ENCODE measurements around the gene MYL12B. TPM values are rescaled to one million over a fixed set of nuclear protein-coding genes. Genes with fewer than 3 reads are reported as not detected.
A peak's percentile ranks its signal among the peaks of the same experiment; 100 is the strongest.

The MYL12B gene
- total RNA-seq, 1 donor from 2014 or later, result 187 TPM

DNA sequence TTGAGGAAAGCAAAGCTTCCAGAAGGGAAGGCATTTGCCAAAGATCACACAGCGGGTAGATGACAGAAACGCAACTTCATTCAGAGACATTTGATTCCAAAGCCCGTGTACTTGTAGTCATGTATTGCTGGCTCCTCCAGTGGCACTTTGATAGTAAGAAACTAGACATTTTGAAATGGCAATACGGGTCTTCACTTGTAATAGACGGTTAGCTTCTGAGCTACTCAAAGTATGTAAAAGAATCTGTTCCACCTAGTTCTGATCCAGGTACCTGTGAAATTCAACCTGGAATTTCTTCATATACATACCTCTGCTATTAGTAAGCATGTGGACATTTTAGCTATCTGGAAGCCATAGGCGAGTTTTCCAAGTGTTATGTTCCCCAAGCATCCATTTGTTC lies 40.4 kb upstream of the MYL12B start:
- H3K36me3 Mint-ChIP-seq (ENCODE audit: insufficient read depth), result peaks cover 3% of the 10 kb centered on the region
- no peak overlapping the region for H3K4me3 Mint-ChIP-seq (ENCODE audit: low read depth)
- H3K27ac Mint-ChIP-seq, result no peak overlapping the region
- no peaks in the 10 kb centered on the region for H3K27me3 Mint-ChIP-seq
- H3K4me1 Mint-ChIP-seq (ENCODE audit: low read depth), result peaks cover 38% of the 10 kb centered on the region
- H3K9me3 Mint-ChIP-seq (ENCODE audit: low read depth), result peaks cover 8% of the 10 kb centered on the region
- TF ChIP-seq, protein P1, sequence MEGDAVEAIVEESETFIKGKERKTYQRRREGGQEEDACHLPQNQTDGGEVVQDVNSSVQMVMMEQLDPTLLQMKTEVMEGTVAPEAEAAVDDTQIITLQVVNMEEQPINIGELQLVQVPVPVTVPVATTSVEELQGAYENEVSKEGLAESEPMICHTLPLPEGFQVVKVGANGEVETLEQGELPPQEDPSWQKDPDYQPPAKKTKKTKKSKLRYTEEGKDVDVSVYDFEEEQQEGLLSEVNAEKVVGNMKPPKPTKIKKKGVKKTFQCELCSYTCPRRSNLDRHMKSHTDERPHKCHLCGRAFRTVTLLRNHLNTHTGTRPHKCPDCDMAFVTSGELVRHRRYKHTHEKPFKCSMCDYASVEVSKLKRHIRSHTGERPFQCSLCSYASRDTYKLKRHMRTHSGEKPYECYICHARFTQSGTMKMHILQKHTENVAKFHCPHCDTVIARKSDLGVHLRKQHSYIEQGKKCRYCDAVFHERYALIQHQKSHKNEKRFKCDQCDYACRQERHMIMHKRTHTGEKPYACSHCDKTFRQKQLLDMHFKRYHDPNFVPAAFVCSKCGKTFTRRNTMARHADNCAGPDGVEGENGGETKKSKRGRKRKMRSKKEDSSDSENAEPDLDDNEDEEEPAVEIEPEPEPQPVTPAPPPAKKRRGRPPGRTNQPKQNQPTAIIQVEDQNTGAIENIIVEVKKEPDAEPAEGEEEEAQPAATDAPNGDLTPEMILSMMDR (IDR thresholded peaks at IDR 0.05; ENCODE audit: unreplicated experiment), result no peak
- no peak for DNase-seq (ENCODE audit: low spot score, unreplicated experiment)

DNA sequence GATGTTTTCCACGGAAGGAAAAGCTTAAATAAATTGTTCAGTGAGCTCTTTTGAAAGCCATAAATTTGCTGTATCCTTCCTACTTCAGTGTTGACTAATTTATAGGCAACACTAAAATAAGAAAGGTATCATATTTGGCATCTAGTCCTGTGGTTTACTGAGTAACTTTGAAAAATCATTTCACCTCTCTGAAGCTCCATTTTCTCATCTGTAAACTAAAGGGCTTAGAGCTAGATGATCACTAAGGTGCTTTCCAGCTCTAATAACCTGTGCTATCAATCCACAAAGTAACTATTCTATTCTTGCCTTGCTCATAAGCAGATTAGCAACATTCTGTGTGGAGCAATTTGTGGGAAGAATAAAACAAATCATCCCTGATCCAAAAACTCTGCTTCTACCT lies 38.6 kb upstream of the MYL12B start:
- no peak overlapping the region for H3K4me3 Mint-ChIP-seq (ENCODE audit: low read depth)
- no peaks in the 10 kb centered on the region for H3K36me3 Mint-ChIP-seq (ENCODE audit: insufficient read depth)
- no peaks in the 10 kb centered on the region for H3K9me3 Mint-ChIP-seq (ENCODE audit: low read depth)
- no peaks in the 10 kb centered on the region for H3K27me3 Mint-ChIP-seq
- H3K27ac Mint-ChIP-seq, result no peak overlapping the region
- TF ChIP-seq, protein P1 (IDR thresholded peaks at IDR 0.05; ENCODE audit: unreplicated experiment), result no peak
- H3K4me1 Mint-ChIP-seq (ENCODE audit: low read depth), result peaks cover 26% of the 10 kb centered on the region
- no peak for DNase-seq (ENCODE audit: low spot score, unreplicated experiment)

DNA sequence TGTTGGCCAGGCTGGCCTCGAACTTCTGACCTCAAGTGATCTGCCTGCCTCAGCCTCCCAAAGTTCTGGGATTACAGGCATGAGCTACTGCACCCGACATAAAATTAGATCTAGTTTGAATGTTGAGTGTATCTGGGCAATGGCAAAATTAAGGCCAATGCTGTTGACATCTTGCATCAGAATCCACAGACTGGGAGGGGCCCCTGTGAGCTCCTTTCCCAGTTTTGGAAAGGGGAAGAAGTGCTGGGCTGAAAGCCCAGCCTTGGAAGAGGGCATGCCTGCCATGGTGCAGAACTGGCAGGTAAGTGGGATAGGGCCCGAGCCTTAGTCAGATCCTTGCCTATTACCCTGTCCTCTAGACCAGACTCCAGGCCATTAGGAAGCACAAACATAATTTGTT lies 37.7 kb upstream of the MYL12B start:
- DNase-seq (ENCODE audit: low spot score, unreplicated experiment), result no peak
- no peaks in the 10 kb centered on the region for H3K27me3 Mint-ChIP-seq
- H3K27ac Mint-ChIP-seq, result no peak overlapping the region
- TF ChIP-seq, protein P1 (IDR thresholded peaks at IDR 0.05; ENCODE audit: unreplicated experiment), result no peak
- H3K4me1 Mint-ChIP-seq (ENCODE audit: low read depth), result peaks cover 20% of the 10 kb centered on the region
- H3K4me3 Mint-ChIP-seq (ENCODE audit: low read depth), result no peak overlapping the region
- no peaks in the 10 kb centered on the region for H3K9me3 Mint-ChIP-seq (ENCODE audit: low read depth)
- H3K36me3 Mint-ChIP-seq (ENCODE audit: insufficient read depth), result no peaks in the 10 kb centered on the region

DNA sequence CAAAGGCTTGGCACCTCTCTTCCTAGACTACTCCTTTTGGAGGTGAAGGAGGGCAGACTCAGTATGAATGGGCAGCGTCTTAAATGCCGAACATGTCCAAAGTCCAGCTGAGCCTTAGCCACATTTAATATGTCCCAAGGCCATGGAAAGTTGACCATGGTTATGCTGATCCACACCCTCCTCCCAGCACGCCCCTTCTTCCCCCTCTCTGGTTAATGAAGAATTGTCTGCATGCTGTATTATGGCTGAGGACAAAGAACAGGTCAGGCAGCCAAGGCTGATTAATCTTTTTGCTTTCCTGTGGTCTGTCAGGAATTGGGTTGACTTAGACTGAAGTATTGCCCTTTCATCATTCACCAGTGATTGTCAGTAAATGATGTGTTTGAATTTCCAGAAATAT lies 36.3 kb upstream of the MYL12B start:
- TF ChIP-seq, protein P1 (IDR thresholded peaks at IDR 0.05; ENCODE audit: unreplicated experiment), result no peak
- H3K27ac Mint-ChIP-seq, result peak overlapping the region; percentile 49
- no peaks in the 10 kb centered on the region for H3K9me3 Mint-ChIP-seq (ENCODE audit: low read depth)
- no peak for DNase-seq (ENCODE audit: low spot score, unreplicated experiment)
- H3K4me3 Mint-ChIP-seq (ENCODE audit: low read depth), result no peak overlapping the region
- H3K4me1 Mint-ChIP-seq (ENCODE audit: low read depth), result peaks cover 13% of the 10 kb centered on the region
- no peaks in the 10 kb centered on the region for H3K36me3 Mint-ChIP-seq (ENCODE audit: insufficient read depth)
- H3K27me3 Mint-ChIP-seq, result no peaks in the 10 kb centered on the region

DNA sequence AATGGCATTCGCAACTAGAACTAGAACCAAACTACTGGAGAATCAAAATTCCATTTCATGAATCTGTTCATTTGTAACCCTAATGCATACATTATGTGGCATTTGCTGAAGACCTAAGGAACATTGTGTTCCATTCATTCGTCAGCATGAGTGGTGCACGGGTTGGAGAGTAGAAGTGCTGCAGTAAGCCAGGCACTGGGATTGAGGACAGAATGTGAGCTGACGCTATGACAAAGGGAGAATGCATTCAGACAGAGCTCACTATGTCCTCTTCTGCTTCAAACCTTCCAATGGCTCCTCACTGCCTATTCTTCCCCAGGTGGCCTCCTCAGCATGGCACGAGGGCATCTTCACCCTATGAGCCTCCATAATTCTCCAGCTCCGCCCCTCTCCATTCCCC lies 35.9 kb upstream of the MYL12B start:
- no peaks in the 10 kb centered on the region for H3K9me3 Mint-ChIP-seq (ENCODE audit: low read depth)
- H3K4me1 Mint-ChIP-seq (ENCODE audit: low read depth), result peaks cover 15% of the 10 kb centered on the region
- H3K27me3 Mint-ChIP-seq, result no peaks in the 10 kb centered on the region
- H3K36me3 Mint-ChIP-seq (ENCODE audit: insufficient read depth), result no peaks in the 10 kb centered on the region
- DNase-seq (ENCODE audit: low spot score, unreplicated experiment), result no peak
- H3K27ac Mint-ChIP-seq, result no peak overlapping the region
- H3K4me3 Mint-ChIP-seq (ENCODE audit: low read depth), result no peak overlapping the region
- TF ChIP-seq, protein P1 (IDR thresholded peaks at IDR 0.05; ENCODE audit: unreplicated experiment), result no peak
